ENCODE data around the gene CYP3A7. TPM values are rescaled to one million over a fixed set of nuclear protein-coding genes. Genes with fewer than 3 reads are reported as not detected.
A peak's percentile ranks its signal among the peaks of the same experiment; 100 is the strongest.

Gene CYP3A7
- total RNA-seq, 1 experiment from 2014 or later = not detected

- no peak overlapping the region for H3K27ac ChIP-seq (ENCODE audit: insufficient read length, low read depth, low read length)
- H2AK5ac ChIP-seq (ENCODE audit: insufficient read length, low read length) = no peak overlapping the region
- no peak overlapping the region for H2BK5ac ChIP-seq (ENCODE audit: insufficient read length, low read length)
- no peaks in the 10 kb centered on the region for H4K20me1 ChIP-seq (ENCODE audit: control insufficient read depth, insufficient read depth, insufficient read length)
- no peak overlapping the region for H3K4ac ChIP-seq (ENCODE audit: low read depth, low read length)
- H2BK20ac ChIP-seq (ENCODE audit: low read depth, low read length, poor library complexity, severe bottlenecking) = no peak overlapping the region
- no peak overlapping the region for H3K18ac ChIP-seq (ENCODE audit: insufficient read length, low read depth, low read length)
- H2BK12ac ChIP-seq (ENCODE audit: insufficient read length, low read depth, low read length) = no peak overlapping the region
- H2AFZ ChIP-seq (ENCODE audit: low read length) = no peak overlapping the region
- H3K27ac Mint-ChIP-seq = no peak overlapping the region
- peak; percentile 31 for DNase-seq
- H2BK120ac ChIP-seq (ENCODE audit: low read depth, low read length, poor library complexity, severe bottlenecking) = no peak overlapping the region
- peaks cover 0 to 17% of the 10 kb centered on the region in 2 experiments; a peak in 2 of 4 replicates for H3K4me1 Mint-ChIP-seq
- H3K9ac ChIP-seq (ENCODE audit: extremely low read depth, insufficient read length, low read length) = no peak overlapping the region
- peak; percentile 66 for TF ChIP-seq CTCF (conservative IDR thresholded peaks at IDR 0.05)
- no peaks in the 10 kb centered on the region for H3K27me3 ChIP-seq (ENCODE audit: insufficient read depth, low read length)
- H3K4me1 ChIP-seq (ENCODE audit: insufficient read depth, low read length) = no peaks in the 10 kb centered on the region
- no peak overlapping the region for H4K8ac ChIP-seq (replicated peaks; ENCODE audit: insufficient read length, low read depth, low read length)
- H3K14ac ChIP-seq (ENCODE audit: insufficient read depth, low read length) = no peak overlapping the region
- no peaks in the 10 kb centered on the region for H3K23me2 ChIP-seq (ENCODE audit: insufficient read length, low read depth, low read length, poor library complexity, severe bottlenecking)
- no peaks in the 10 kb centered on the region for H3K36me3 Mint-ChIP-seq (ENCODE audit: insufficient read depth in 1 of 3, low read depth in 3 of 3)
- no peaks in the 10 kb centered on the region for H3K9me3 Mint-ChIP-seq
- H3T11ph ChIP-seq (ENCODE audit: low read length) = no peak overlapping the region
- H2BK15ac ChIP-seq (ENCODE audit: low read depth, low read length) = no peak overlapping the region
- H3K23ac ChIP-seq (ENCODE audit: insufficient read length, low read depth, low read length) = no peak overlapping the region
- no peak overlapping the region for H3K4me3 Mint-ChIP-seq
- no peak overlapping the region for H3K4me2 ChIP-seq (ENCODE audit: insufficient read depth, insufficient read length, low read length)
- WGBS (ENCODE audit: extremely low coverage, insufficient read length, low lambda C conversion rate) = no CpG with 5 or more reads among the region's 2 CpGs
- no peaks in the 10 kb centered on the region for H3K79me2 ChIP-seq (ENCODE audit: insufficient read depth, low read length)
- H4K5ac ChIP-seq (ENCODE audit: insufficient read length, low read depth, low read length) = no peak overlapping the region
- H3K27me3 Mint-ChIP-seq (ENCODE audit: low read depth) = no peaks in the 10 kb centered on the region; the same call in 1 of the 2 replicates
- H3K56ac ChIP-seq (ENCODE audit: insufficient read length, low read depth, low read length) = no peak overlapping the region
- H3K9me3 ChIP-seq (ENCODE audit: control insufficient read depth, low read depth, low read length) = no peaks in the 10 kb centered on the region
- H3K79me1 ChIP-seq (ENCODE audit: insufficient read depth, low read depth, low read length, poor library complexity, severe bottlenecking) = no peaks in the 10 kb centered on the region
- H4K91ac ChIP-seq (ENCODE audit: insufficient read length, low read depth, low read length) = no peak overlapping the region
Observed at GRCh38 chr7:99733448-99733847, 1.5 kb downstream of the CYP3A7 start.

All from H9 (cell line).